Measurements from ENCODE around the gene SYPL2. TPM values are rescaled to one million over a fixed set of nuclear protein-coding genes. Genes with fewer than 3 reads are reported as not detected.

Gene SYPL2
- total RNA-seq = 1.5 TPM

GRCh38 chr1:109466452-109467300, at the start of gene SYPL2:
TSS of gene SYPL2 (plus strand) at chr1:109466546. CDS start at chr1:109466844, 298 bp downstream.
- H3K27me3 ChIP-seq = no peaks in the 10 kb centered on the region
- no peaks in the 10 kb centered on the region for H3K9me3 ChIP-seq
- H3K36me3 ChIP-seq = no peaks in the 10 kb centered on the region
- intact Hi-C loops (cut with DNase I) = no loop called here
- TF ChIP-seq POLR2A (IDR thresholded peaks at IDR 0.05) = no peak
- peaks cover 28% of the 10 kb centered on the region for H3K4me1 ChIP-seq
- peak within 1 kb of the TSS; percentile 53 to 55 for H3K4me3 ChIP-seq
- peak within 1 kb of the TSS; percentile 64 for H3K27ac ChIP-seq
- DNase-seq (ENCODE audit: extremely low spot score in 2 of 2) = no peak

- Histone ChIP-seq H3K4me1 (peaks cover 38% of the 10 kb centered on the region), H3K36me3 (peaks cover 0 to 25% of the 10 kb centered on the region in 2 donors), H3K27me3 (no peaks in the 10 kb centered on the region), H3K27ac (no peak overlapping the region), H3K9me3 (no peaks in the 10 kb centered on the region), H3K4me3 (no peak overlapping the region)
- no peak for DNase-seq (ENCODE audit: extremely low spot score in 2 of 2)
- intact Hi-C loops (cut with DNase I) = loop anchor here (10.0 kb wide), 1 partner anchor 111 kb away; the partner anchor contains the start of gene GPR61
- no peak for TF ChIP-seq POLR2AphosphoS5 (IDR thresholded peaks at IDR 0.05; ENCODE audit: insufficient read depth in 1 of 2, low read depth in 1 of 2)
- no peak for TF ChIP-seq POLR2A (IDR thresholded peaks at IDR 0.05)
- TF ChIP-seq CTCF (IDR thresholded peaks at IDR 0.05) = no peak
Observed at GRCh38 chr1:109423498-109423897, 42.8 kb upstream of the SYPL2 start.

- TF ChIP-seq POLR2A (IDR thresholded peaks at IDR 0.05) (no peak), CTCF (IDR thresholded peaks at IDR 0.05) (no peak), POLR2AphosphoS5 (IDR thresholded peaks at IDR 0.05; ENCODE audit: insufficient read depth in 1 of 2, low read depth in 1 of 2) (no peak)
- Histone ChIP-seq H3K27ac (peak overlapping the region; percentile 77), H3K4me3 (peak overlapping the region; percentile 53 to 73), H3K4me1 (peaks cover 38% of the 10 kb centered on the region), H3K9me3 (no peaks in the 10 kb centered on the region), H3K36me3 (peaks cover 0 to 9% of the 10 kb centered on the region in 2 donors), H3K27me3 (no peaks in the 10 kb centered on the region)
- intact Hi-C loops (cut with DNase I) = loop anchor here (10.0 kb wide), 1 partner anchor 109 kb away; the partner anchor contains the start of gene GPR61
- no peak for DNase-seq (ENCODE audit: extremely low spot score in 2 of 2)
Observed at GRCh38 chr1:109425391-109426280, 40.7 kb upstream of the SYPL2 start.

- Histone ChIP-seq H3K4me1 (peaks cover 38% of the 10 kb centered on the region), H3K9me3 (no peaks in the 10 kb centered on the region), H3K36me3 (peaks cover 0 to 1% of the 10 kb centered on the region in 2 donors), H3K4me3 (peak within 1 kb of the TSS; percentile 53 to 73), H3K27me3 (no peaks in the 10 kb centered on the region), H3K27ac (peak within 1 kb of the TSS; percentile 77)
- intact Hi-C loops (cut with DNase I) = loop anchor here (10.0 kb wide), 1 partner anchor 108 kb away; the partner anchor contains the start of gene GPR61
- TF ChIP-seq CTCF (IDR thresholded peaks at IDR 0.05) (no peak), POLR2A (IDR thresholded peaks at IDR 0.05) (peak in 1 of 2 donors; percentile 10), POLR2AphosphoS5 (IDR thresholded peaks at IDR 0.05; ENCODE audit: insufficient read depth in 1 of 2, low read depth in 1 of 2) (peak; percentile 82 to 89)
- DNase-seq (ENCODE audit: extremely low spot score in 2 of 2) = peak; percentile 99 to 100
Observed at GRCh38 chr1:109426281-109427170, 39.8 kb upstream of the SYPL2 start, which contains the start of gene PSMA5. TSS of gene PSMA5 (minus strand) at chr1:109426448. CDS start at chr1:109426330, 118 bp downstream.
